PC-9 (cell line): Measurements from ENCODE around the gene RTP3. TPM values are rescaled to one million over a fixed set of nuclear protein-coding genes. Genes with fewer than 3 reads are reported as not detected.

Experiments used
- BruUV-seq: library from RNA; stranded (reverse); fragments of 400-500 nt; replicated peaks from 2 replicates; lab custom pipeline; 2021; lab: Mats Ljungman, UMichigan
- CTCF ChIA-PET: fragments of 300-600 bp; sonication (Branson Sonifier 250); formaldehyde crosslinking; loops from one replicate; lab custom pipeline; 2022; ENCODE audit warnings: antibody characterized with exemption; lab: Charles Lee
- POLR2A ChIA-PET: fragments of 300-600 bp; sonication (Branson Sonifier 250); formaldehyde crosslinking; loops from one replicate; lab custom pipeline; 2022; ENCODE audit warnings: antibody characterized with exemption; ENCODE audit not compliant: unreplicated experiment; lab: Charles Lee
- DNase-seq, 2 experiments: peaks; one replicate each; pipeline versions ENCODE4 v3.0.0 to v3.0.0-alpha.2; 2015 to 2022; ENCODE audit warnings: mixed read lengths in 1 of 2
- H2AFZ ChIP-seq: fragments of 200-600 bp; sonication (generic); 2 replicates; pipeline ENCODE4 v1.8.1; 2017; ENCODE audit warnings: antibody characterized with exemption
- H3F3A ChIP-seq: fragments of 200-600 bp; sonication (generic); 2 replicates; pipeline ENCODE4 v1.8.1; 2017; ENCODE audit warnings: antibody characterized with exemption, mild to moderate bottlenecking, low read depth; ENCODE audit not compliant: insufficient read depth
- H3K27ac ChIP-seq: fragments of 200-600 bp; sonication (generic); 2 replicates; pipeline ENCODE4 v1.6.1; 2016; ENCODE audit warnings: mixed run types
- H3K27me3 ChIP-seq: fragments of 200-600 bp; sonication (generic); 2 replicates; pipeline ENCODE4 v1.6.1; 2016; ENCODE audit warnings: low read depth, mixed run types; ENCODE audit not compliant: insufficient read depth
- H3K36me3 ChIP-seq: fragments of 200-600 bp; sonication (generic); 2 replicates; pipeline ENCODE4 v1.6.1; 2016; ENCODE audit warnings: low read depth, mixed run types
- H3K4me1 ChIP-seq: fragments of 200-600 bp; sonication (generic); replicated peaks from 2 replicates; pipeline ENCODE4 v1.6.1; 2016; ENCODE audit warnings: mixed run types; ENCODE audit not compliant: insufficient read depth
- H3K4me2 ChIP-seq: fragments of 200-600 bp; sonication (generic); 2 replicates; pipeline ENCODE4 v1.6.1; 2017; ENCODE audit warnings: mixed run types
- H3K4me3 ChIP-seq: fragments of 200-600 bp; sonication (generic); 2 replicates; pipeline ENCODE4 v1.6.1; 2016; ENCODE audit warnings: mixed run types
- H3K79me2 ChIP-seq: fragments of 200-600 bp; sonication (generic); 2 replicates; pipeline ENCODE4 v1.6.1; 2017; ENCODE audit warnings: low read depth, mixed run types
- H3K9me2 ChIP-seq: fragments of 200-600 bp; sonication (generic); 2 replicates; pipeline ENCODE4 v1.8.1; 2017; ENCODE audit warnings: mild to moderate bottlenecking; ENCODE audit not compliant: insufficient read depth
- H3K9me3 ChIP-seq: fragments of 200-600 bp; sonication (generic); 2 replicates; pipeline ENCODE4 v1.8.1; 2016; ENCODE audit warnings: low read depth; ENCODE audit not compliant: insufficient read depth
- H4K20me1 ChIP-seq: fragments of 200-600 bp; sonication (generic); 2 replicates; pipeline ENCODE4 v1.8.1; 2017; ENCODE audit not compliant: insufficient read depth
- CTCF ChIP-seq: fragments of 200-600 bp; sonication (generic); conservative IDR thresholded peaks from 2 replicates; pipeline ENCODE4 v1.6.1; 2017; ENCODE audit warnings: mixed run types, antibody characterized with exemption, mild to moderate bottlenecking, moderate library complexity
- EZH2 ChIP-seq: fragments of 200-600 bp; sonication (generic); IDR thresholded peaks from 2 replicates; pipeline ENCODE4 v1.8.0; 2017; ENCODE audit warnings: antibody characterized with exemption, low read depth
- intact Hi-C: fragments of 100-400 bp; cut with micrococcal nuclease; formaldehyde crosslinking; loops from one replicate; pipeline ENCODE4 v1.10.0; 2022; ENCODE audit not compliant: unreplicated experiment
- total RNA-seq: library from RNA; stranded (reverse); gene quantifications from 2 replicates; pipeline ENCODE4 v1.2.3, GENCODE V29; 2021

RTP3 gene
- total RNA-seq, 1 experiment from 2014 or later, result not detected

DNA sequence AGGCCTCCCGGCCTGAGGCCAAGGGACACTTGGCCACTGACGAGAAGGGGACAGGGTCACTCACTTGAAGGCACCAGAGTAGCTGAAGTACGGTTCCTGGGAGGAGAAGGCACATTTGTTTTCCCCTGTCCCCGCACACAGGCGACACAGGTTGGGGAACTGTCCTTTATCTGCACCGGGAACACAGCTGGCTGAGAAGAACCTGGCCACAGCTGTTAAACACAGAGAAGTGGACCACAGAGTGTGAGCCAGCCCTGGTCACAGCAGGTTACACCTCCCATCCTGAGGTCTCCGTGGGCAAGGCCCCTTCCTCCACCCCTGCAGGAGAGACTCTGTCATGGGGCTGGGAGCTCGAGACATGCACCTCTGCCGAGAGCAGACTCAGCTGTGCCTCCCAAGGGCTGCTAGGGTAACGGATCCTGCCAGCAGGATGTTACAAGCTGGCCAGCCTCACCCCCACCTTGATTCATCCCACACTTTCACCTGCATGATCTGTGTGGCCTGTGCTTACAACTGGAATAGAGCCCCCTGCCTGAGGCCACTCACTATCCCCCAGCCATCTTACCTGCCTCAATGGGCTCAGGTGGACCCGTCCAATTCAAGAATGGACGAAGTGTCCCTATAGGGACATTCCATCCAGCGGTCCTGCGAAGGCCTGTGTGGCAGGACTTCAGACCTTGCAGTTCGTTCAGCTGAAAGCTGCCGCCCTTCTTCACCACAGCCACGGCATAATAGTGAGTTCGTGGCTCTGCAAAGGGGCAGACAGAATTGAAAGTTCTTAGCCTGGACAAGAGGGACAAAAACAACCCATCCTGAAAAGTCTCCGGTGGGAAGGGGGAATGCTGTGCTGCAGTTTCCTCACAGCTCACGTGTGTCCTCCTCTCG lies 42.3 kb upstream of the RTP3 start:
- H3K79me2 ChIP-seq, result no peaks in the 10 kb centered on the region
- ChIA-PET POLR2A (no interaction called here), CTCF (no interaction called here)
- no peak overlapping the region for H3K27ac ChIP-seq
- no peaks in the 10 kb centered on the region for H3K36me3 ChIP-seq
- no peak overlapping the region for H3K4me2 ChIP-seq
- BruUV-seq, result no TSS peak
- H3K27me3 ChIP-seq, result no peaks in the 10 kb centered on the region
- no peaks in the 10 kb centered on the region for H3K9me3 ChIP-seq
- no peaks in the 10 kb centered on the region for H3F3A ChIP-seq
- no peak overlapping the region for H2AFZ ChIP-seq
- intact Hi-C loops, result no loop called here
- no peaks in the 10 kb centered on the region for H4K20me1 ChIP-seq
- no peak overlapping the region for H3K4me3 ChIP-seq
- H3K4me1 ChIP-seq, result no peaks in the 10 kb centered on the region
- no peaks in the 10 kb centered on the region for H3K9me2 ChIP-seq
- TF ChIP-seq CTCF, result no peak
- TF ChIP-seq EZH2, result no peak
- DNase-seq, result no peak

DNA sequence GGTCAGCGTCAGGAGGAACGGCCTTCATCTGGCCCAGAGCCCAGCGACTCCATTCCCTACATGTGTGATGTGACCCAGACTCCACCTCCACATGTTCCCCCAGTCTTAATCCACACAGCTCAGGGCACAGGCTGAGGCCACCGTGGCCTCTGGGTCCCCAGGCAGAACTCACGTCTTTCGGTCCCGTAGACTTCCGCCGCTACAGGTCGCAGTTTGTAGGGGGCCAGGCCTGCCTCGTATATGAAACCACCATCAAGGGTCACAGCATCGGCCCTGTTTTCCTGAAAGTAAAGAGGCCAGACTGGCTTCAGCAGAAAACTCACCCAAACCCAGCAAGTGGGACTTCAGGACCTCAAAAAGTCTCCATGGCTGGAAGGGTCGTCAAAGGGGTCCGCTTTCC lies 41.7 kb upstream of the RTP3 start:
- no peaks in the 10 kb centered on the region for H3K4me1 ChIP-seq
- no peaks in the 10 kb centered on the region for H3K79me2 ChIP-seq
- no peak overlapping the region for H2AFZ ChIP-seq
- no peaks in the 10 kb centered on the region for H3K9me3 ChIP-seq
- no peak for DNase-seq
- no TSS peak for BruUV-seq
- no peak overlapping the region for H3K4me2 ChIP-seq
- H3F3A ChIP-seq, result no peaks in the 10 kb centered on the region
- intact Hi-C loops, result no loop called here
- TF ChIP-seq EZH2 (no peak), CTCF (no peak)
- ChIA-PET POLR2A (no interaction called here), CTCF (no interaction called here)
- no peaks in the 10 kb centered on the region for H3K9me2 ChIP-seq
- no peak overlapping the region for H3K27ac ChIP-seq
- H3K4me3 ChIP-seq, result no peak overlapping the region
- H3K36me3 ChIP-seq, result no peaks in the 10 kb centered on the region
- H3K27me3 ChIP-seq, result no peaks in the 10 kb centered on the region
- no peaks in the 10 kb centered on the region for H4K20me1 ChIP-seq

DNA sequence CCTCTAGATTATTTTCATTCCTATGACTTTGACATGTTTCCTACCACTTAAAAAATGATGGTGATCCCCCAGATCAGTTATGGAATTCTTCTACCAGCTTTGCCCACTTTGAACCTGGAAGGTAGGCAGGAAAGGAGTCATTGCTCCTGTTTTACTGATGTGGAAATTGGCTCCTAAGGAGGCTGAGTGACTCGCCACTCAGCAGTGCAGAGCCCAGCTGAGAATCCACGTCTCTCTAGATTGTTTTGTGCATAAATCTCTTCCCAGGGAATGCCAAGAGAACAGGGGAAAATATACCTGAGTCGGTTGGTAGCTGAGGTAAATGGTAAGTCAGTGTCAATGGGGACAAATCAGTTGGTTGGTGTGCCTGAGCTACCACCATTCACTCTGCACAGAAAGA lies 37.7 kb upstream of the RTP3 start:
- Histone ChIP-seq H3K9me2 (no peaks in the 10 kb centered on the region), H2AFZ (no peak overlapping the region), H3K27ac (no peak overlapping the region), H3K4me2 (no peak overlapping the region), H3K4me3 (no peak overlapping the region), H3K79me2 (no peaks in the 10 kb centered on the region), H3K27me3 (no peaks in the 10 kb centered on the region), H3F3A (no peaks in the 10 kb centered on the region), H3K4me1 (no peaks in the 10 kb centered on the region), H3K9me3 (no peaks in the 10 kb centered on the region), H3K36me3 (no peaks in the 10 kb centered on the region), H4K20me1 (no peaks in the 10 kb centered on the region)
- TF ChIP-seq CTCF (no peak), EZH2 (no peak)
- CTCF ChIA-PET, result no interaction called here
- intact Hi-C loops, result no loop called here
- BruUV-seq, result no TSS peak
- POLR2A ChIA-PET, result no interaction called here
- no peak for DNase-seq
